Renal cortex interstitium (tissue), 11 donors: ENCODE data around the gene SPNS2. TPM values are rescaled to one million over a fixed set of nuclear protein-coding genes. Genes with fewer than 3 reads are reported as not detected.

Experiments
- DNase-seq, 11 donors: peaks; one replicate each; pipeline ENCODE4 v3.0.0-alpha.2; 2013; ENCODE audit warnings: low read depth in 9 of 11, low spot score in 4 of 11; ENCODE audit errors: extremely low read depth in 1 of 11
- polyA plus RNA-seq, 3 donors: library from polyadenylated mRNA; unstranded; fragments of 120-200 nt; gene quantifications; one replicate each; pipeline ENCODE4 v1.2.1, GENCODE V29; 2013; ENCODE audit not compliant: insufficient read length in 3 of 3

The SPNS2 gene
- polyA plus RNA-seq, 3 donors = 22.3 to 45.7 (median 40.9) TPM

DNA sequence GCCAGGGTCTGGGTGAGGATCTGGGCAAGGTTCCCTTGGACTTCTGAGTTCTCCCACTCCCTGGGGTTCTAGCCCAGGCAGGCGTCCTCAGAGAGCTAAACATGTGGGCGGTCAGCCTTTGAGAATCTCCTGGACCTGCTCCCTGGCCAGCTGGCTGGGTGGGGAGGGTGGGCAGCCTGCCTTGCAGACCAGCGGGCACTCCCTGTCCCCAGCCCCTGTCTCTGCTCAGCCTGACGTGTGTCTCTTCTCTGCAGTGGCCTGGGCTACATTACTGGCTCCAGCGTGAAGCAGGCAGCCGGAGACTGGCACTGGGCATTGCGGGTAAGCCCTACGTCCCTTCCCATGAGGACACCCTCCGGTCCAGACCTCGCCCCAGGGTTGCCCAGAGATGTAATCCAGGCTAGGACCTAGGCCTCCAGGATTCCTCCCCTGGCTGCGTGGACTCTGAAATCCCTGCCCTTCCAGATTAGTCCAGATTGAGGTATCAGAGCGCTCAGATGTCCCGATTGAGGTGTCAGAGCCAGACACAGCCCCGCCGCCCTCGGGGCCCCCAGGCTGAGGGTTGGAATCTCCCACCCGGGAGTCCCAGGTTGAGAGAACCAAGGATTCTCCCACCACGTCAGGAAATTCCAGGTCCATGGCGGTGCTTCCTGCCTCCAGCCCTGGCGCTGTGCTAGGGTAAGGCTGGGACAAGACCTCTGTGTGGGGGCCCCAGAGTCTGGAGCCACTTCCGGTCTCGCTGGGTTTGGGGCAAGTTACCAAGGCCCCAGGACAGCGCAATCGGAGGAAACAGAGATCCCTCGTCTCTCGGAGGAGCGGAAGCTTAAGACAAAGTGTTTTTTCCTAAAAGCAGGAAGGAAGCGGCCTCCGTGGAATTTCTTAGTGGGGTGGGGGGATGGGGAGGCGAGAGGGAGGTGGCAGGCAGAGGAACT is 32.4 kb downstream of the SPNS2 start:
- no peak for DNase-seq

DNA sequence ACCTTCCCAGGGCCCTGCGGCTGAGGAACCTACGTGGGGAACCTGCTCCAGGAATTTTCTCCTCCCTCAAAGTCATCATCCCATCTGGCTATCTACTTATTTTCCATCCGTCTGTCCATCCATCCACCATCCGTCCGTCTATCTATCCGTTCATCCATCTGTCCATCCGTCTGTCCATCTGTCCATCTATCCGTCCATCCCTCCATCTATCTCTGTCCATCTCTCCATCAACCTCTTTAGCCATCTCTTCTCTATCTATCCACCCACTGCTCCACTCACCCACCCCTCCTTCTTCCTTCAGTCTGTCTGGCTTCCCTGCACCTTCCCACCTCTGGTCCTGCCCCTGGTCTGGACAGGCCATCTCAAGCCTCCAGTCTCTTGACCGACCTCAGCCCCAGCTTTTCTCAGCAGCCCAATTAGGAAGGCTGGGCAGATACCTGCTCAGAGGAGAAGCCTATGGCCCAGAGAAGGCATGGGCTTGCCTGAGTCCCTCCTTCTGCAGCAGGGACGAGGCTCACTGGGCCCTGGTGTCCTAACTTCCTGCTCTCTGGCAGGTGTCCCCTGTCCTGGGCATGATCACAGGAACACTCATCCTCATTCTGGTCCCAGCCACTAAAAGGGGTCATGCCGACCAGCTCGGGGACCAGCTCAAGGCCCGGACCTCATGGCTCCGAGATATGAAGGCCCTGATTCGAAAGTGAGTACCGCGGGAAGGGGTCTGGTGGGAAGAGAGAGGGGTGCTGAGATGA is 33.5 kb downstream of the SPNS2 start:
- DNase-seq = no peak

DNA sequence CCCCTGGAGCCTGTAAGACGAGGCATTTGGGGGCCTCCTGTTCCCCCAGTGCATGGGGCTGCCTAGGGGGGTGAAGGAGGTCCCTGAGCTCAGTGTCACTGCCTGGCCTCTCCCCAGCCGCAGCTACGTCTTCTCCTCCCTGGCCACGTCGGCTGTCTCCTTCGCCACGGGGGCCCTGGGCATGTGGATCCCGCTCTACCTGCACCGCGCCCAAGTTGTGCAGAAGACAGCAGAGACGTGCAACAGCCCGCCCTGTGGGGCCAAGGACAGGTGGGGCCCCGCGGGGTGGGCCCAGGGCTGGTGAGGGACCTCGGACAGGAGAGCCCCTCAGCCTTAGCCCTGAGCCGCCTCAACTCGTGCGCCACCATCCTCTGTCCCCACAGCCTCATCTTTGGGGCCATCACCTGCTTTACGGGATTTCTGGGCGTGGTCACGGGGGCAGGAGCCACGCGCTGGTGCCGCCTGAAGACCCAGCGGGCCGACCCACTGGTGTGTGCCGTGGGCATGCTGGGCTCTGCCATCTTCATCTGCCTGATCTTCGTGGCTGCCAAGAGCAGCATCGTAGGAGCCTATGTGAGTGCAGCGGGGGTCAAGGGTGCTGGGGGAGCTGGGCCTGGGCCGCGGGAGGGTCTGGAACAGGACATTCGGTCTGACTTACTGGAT is 34.3 kb downstream of the SPNS2 start:
- DNase-seq = no peak

DNA sequence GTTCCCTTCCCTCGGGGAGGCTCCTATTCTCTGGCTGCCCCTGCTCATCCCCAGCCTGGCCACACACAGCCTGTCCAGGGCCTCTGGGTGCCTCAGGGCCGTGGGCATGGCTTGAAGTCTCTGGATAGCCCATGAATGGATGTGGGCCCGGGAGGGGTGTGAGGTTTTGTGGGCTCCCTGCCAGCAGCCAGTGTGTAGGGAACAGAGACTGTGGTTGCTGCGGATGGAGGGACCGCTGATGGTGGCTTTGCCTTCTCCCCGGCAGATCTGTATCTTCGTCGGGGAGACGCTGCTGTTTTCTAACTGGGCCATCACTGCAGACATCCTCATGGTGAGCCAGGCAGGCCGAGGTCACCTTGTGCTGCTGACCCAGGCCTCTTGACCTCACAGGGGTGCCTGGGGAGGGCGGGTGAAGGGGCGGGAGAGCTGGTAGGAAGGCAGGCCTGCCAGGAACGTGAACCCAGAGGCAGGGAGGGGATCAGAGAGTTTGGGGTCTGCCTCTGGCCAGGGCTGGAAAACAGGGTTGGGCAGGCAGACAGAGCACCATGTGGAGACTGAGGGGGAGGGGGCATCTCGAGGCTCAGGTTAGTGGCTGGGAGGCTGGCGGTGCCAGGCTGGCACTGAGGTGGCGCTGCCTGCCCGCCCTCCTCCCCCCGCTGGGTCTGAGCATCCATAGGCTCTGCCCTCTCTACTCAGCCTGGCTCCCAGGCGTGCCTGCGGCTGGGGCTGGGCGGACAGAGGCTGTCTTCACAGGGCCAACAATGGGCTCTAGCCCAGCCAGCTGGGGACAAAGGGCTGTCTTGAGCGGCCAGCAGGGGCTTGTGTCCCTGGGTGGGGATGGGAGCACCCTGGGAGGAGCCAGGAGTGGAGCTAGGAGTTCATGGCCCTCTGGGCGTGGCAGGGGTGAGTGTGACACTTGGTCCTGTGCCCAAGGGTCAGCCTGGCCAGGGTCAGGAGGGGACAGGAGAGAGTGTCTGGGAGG is 35.1 kb downstream of the SPNS2 start:
- DNase-seq = no peak

DNA sequence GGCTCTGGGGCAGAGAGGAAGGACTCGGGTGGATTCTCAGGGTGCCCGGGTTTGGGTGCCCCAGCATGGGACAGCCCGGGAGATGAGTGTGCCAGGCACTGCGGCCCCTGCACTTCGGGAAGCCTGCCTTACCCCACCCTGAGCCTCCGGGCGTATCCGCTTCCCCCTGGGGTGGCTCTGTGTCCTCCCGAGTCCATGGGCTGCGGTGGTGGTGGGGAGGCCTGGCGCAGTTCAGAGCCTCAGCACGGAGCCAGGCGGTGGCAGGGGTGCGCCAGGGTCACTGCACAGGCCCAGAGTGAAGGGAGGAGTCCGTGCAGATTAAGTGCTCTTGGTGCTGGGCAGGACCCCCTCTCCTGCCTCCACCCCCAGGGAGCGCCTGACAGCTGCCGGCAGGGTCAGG is 35.8 kb downstream of the SPNS2 start:
- DNase-seq = no peak

DNA sequence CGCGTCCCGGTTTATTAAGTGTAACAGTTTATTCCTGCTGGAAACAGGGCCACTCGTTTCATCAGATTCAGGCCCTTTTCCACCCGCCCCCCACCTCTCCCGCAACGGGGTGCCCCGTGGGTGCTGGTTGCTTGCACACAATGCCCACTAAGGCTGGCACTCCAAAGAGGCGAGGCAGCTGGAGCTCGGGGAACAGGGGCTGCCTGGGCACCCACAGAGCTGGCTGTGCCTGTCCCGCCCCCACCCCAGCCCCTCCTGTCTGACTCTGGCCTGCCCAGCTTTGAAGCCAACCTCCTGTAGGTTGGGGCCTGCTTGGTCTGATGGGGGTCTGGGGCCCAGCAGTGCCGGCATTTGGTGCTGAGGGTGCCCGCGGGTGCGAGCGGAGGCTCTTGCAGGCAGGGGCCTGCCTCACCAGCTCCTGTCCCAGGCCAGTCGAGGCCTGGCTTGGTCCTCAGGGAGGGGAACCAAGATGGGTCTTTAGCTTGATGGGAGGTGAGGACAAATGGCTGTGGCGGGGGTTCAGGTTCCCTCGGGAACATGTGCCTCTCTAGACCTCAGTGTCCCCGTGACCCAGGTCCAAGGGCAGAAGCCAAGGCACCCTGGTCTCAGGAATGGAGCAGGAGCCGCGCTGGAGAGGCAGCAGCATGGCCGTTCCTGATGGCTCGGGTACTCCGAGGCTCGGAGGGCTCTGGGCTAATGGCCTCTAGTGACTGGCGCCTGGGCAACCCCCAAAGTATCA is 36.4 kb downstream of the SPNS2 start:
- no peak for DNase-seq

DNA sequence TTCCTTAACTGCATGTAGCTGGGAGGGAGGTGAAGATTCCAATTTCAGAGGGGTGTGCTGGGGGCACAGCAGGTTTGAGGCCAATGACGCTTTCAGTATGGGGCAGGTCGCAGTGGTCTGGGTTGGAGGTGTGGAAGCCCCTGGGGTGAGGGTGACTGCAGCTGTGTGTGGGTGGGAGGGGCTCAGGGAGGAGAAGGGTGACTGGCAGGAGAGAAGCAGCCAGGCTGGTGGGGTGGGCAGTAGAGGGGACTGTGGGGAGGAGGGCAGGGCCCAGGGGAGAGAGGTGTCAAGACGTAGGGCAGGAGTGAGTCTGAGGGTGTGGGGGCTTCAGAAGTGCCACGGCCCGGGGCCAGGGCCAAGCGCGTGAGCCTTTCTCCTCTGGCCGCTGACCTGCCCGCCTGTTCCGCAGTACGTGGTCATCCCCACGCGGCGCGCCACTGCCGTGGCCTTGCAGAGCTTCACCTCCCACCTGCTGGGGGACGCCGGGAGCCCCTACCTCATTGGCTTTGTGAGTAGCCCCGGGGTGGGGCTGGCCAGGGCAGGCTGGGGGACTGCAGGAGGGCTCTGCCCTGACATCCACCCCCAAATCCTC is 37.1 kb downstream of the SPNS2 start:
- no peak for DNase-seq

DNA sequence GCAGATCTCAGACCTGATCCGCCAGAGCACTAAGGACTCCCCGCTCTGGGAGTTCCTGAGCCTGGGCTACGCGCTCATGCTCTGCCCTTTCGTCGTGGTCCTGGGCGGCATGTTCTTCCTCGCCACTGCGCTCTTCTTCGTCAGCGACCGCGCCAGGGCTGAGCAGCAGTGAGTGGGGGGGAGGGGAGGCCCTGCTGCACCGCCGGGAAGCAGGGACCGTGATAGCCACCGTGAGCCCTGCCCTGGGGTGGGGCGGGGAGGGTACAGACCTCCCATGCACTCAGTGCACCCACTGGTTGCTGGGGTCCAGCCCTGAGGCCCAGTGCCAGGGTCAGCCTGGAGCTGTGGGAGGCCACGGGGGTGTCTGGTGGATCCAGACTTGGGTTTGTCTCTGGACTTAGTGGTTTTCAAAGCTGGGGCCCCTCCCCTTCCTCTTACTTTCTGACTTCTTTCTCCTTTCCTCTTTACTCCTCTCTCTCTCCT is 37.6 kb downstream of the SPNS2 start:
- DNase-seq = no peak

DNA sequence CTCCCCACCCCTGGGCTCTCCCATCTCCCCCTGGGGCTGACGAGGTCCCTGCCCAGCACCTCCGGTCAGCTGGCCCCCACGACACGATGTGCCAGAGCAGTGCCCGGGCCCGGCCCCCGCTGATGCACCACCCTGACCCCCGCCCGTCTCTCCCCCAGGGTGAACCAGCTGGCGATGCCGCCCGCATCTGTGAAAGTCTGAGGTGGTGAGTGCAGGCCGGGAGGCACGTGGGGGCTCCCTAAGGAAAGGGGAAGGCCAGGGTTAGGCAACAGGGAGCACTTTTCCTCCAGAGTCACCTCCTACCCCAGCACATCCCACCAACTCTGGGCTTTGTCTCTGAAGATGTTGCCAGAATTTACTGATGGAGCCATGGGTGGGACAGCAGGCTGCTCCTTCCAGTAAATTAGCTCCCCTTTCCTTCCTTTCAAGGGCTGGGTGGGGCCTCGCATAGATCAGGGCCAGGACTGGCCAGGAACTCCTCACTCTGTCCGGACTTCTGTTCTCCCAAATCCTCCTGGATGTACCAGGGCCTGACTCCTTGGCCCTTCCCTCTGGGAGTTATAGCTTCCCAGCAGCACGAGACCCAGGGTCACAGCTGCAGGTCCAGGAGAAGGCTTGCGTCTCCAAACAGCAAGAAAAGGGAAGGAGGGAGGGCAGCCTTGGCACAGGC is 38.2 kb downstream of the SPNS2 start:
- DNase-seq = no peak

DNA sequence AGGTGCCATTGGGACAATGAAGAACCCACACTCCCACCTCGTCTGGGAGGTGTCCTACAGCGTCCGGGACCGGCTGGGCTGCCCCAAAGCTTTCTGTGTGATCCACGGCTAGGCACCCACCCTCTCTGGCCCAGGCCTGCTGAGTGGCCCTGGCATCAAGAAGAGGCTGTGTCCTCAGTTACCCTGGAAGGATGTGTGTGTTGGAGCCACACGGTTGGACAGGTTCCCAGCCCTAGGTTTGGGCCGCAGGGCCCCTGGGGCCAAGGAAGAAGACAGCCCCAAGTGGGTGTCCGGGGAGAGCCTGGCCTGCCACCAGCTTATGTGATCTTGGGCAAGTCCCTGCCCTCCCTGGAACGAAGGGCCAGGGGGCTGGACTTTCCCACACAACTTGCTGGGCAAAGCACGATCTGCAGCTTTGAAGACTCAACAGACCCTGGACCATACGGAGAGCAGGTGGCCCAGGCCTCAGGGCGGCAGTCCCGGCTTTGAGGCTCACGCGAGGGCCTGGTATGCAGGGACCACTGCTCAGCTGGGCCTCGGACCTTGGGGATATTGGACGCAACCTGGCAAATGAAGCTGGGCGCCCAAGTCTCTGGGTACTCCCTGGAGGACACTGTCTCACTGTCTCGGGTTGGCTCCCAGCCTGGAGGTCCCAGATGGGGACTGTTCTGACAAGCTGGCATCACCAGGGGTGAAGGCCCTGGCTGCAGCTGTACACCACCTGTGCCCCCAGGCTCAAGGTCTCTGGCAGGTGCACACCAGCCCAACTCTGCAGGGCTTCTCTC is 39.0 kb downstream of the SPNS2 start:
- no peak for DNase-seq

DNA sequence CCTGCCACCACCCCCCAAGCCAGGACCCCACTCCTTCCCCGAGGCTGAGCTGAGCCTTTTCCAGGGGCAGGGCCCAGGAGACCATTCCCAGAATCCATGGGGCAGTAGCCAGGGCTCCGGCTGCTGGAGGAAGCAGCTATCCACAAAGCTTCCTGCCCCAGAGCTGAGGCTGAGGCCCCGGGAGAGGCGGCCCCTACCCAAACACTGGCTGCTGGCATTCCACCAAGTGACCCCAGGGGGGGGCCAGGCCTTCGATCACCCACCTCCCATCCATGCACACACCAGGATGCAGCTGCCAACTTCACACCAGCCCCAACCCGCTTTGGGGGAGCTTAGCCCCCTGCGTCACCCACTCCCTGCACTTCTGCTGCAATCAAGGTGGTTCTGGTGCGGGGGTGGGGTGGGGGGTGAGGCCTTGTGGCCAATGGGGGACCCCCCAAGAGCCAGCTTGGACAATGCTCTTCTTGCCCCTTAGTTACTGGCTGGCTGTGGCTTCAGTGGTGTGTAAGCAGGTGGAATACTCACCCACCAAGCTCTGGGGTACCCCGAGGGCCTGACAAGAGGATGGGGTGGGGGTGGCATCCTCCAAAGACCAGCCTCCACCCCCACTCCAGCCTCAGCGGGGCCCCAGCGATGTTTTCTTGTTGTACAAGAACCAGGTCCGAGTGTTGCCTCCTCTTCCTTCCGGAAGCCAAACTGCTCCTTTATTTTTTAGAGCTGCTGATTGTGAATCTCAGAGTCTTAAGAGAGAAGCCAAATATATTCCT is 39.7 kb downstream of the SPNS2 start:
- no peak for DNase-seq

DNA sequence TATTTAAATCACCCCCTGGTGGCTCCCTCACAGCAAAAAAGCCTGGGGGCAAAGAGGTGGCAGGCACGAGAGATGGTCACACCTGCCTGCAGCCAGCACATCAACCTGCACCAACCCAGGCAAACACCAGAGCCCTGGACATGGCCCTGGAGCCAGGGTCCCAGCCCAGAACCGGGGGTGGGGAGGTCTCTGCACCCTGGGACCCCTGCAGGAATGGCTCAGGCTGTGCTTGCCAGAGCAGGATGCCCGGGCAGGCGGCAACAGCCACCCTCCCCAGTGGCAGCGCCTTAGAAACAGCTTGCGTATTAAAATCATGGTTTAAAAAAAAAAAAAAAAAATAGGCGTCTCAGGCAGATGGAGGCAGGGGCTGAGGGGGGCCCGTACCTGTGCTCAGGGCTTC is 40.3 kb downstream of the SPNS2 start:
- DNase-seq = no peak

DNA sequence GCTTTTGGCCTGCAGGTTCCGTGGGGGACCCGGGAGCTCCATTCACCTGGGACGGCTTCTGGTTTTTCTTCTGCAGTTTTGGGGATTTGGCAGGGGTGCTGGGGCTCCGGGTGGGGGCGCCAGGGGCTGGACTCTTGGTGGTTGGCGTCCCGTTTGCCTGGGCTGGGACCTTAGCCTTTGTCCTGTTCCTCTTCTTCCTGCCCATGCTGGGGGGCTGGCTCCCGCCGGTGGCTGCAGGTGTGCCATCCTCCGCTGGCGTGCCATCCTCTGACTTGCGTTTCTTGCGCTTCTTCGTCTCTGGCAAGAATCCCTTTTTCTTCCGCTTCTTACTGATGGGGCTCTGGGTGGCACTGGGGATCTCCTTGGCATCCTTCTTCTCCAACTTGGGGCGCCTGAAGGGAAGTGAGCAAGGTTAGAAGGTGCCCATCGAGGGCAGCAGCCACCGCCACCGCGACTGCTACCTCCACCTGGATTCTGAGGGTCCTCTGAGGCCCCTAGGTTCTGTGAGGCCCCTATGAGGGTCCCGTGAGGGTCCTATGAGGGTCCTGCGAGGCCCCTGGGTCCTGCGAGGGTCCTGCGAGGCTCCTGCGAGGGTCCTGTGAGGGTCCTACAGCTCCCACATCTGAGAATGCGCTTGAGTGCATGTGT is 41.0 kb downstream of the SPNS2 start:
- DNase-seq = no peak

DNA sequence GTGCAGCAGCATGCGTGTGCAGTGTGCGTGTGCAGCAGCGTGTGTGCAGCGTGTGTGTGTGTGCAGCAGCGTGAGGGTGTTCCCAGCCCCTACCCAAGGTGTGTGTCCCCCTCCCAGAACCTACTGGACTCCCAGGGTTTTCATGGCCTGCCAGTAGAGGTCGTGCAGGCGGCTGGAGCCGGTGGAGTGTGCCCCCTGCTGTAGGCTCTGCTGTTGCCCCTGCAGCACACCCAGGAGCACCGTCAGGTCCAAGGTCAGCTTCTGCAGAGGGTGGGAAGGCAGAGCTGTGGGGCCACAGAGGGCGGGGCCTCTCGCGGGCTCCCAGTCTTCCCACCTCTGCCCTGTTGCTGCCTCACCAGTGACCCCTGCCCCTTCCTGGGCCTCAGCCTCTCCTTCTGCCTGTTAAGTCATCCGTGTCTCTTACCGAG is 41.6 kb downstream of the SPNS2 start:
- no peak for DNase-seq

DNA sequence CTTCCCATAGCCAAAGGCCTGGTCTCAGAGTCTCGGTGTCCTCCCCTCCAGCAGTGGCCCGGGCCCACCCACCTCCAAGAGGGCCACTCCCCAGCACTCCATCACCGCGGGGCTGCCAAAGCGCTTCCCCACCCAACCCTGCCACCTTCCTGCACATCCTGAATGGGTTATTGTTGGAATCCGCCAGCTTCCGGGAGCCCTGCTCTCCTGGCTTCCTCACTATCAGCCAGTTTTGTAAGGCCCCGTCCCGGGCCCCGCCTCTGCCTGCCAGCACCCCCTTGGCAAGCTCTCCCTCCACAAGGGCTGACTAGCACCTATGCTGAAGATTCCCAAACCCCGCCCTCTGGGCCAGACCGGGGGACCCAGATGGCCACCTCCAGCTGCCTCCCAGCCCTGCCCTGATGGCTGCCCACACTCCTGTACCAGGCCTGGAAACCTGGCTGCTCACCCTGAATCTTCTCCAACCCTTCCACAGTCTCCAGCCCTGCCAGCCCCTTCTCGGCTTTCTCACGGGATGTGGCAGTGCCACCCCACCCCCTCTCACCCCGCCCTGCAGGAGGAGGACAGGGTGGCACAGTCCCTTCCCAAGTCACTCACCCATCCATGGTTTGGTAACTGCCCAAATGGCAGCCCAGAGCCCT is 42.1 kb downstream of the SPNS2 start:
- no peak for DNase-seq
